ENCODE data around the gene COBL. TPM values are rescaled to one million over a fixed set of nuclear protein-coding genes. Genes with fewer than 3 reads are reported as not detected.

Gene COBL
- total RNA-seq, 1 experiment from 2014 or later: 52.3 TPM

GRCh38 chr7:51114501-51114900 is 202.1 kb downstream of the COBL start:
- Histone ChIP-seq H3K79me2 (ENCODE audit: insufficient read depth, low read length) (no peaks in the 10 kb centered on the region), H2AK5ac (ENCODE audit: insufficient read length, low read length) (no peak overlapping the region), H2BK5ac (ENCODE audit: insufficient read length, low read length) (no peak overlapping the region), H3K14ac (ENCODE audit: insufficient read depth, low read length) (no peak overlapping the region), H3K23me2 (ENCODE audit: insufficient read length, low read depth, low read length, poor library complexity, severe bottlenecking) (no peaks in the 10 kb centered on the region), H2BK120ac (ENCODE audit: low read depth, low read length, poor library complexity, severe bottlenecking) (no peak overlapping the region), H4K8ac (replicated peaks; ENCODE audit: insufficient read length, low read depth, low read length) (no peak overlapping the region), H3T11ph (ENCODE audit: low read length) (no peak overlapping the region), H2AFZ (ENCODE audit: low read length) (no peak overlapping the region), H3K56ac (ENCODE audit: insufficient read length, low read depth, low read length) (no peak overlapping the region), H2BK15ac (ENCODE audit: low read depth, low read length) (no peak overlapping the region), H3K9ac (ENCODE audit: extremely low read depth, insufficient read length, low read length) (no peak overlapping the region), H3K4me1 (ENCODE audit: insufficient read depth, low read length) (no peaks in the 10 kb centered on the region; the same call in 1 of the 2 replicates), H3K27ac (ENCODE audit: insufficient read length, low read depth, low read length) (no peak overlapping the region), H2BK12ac (ENCODE audit: insufficient read length, low read depth, low read length) (no peak overlapping the region), H3K18ac (ENCODE audit: insufficient read length, low read depth, low read length) (no peak overlapping the region), H3K9me3 (ENCODE audit: control insufficient read depth, low read depth, low read length) (no peaks in the 10 kb centered on the region), H3K4me2 (ENCODE audit: insufficient read depth, insufficient read length, low read length) (no peak overlapping the region), H4K20me1 (ENCODE audit: control insufficient read depth, insufficient read depth, insufficient read length) (no peaks in the 10 kb centered on the region), H4K91ac (ENCODE audit: insufficient read length, low read depth, low read length) (no peak overlapping the region), H2BK20ac (ENCODE audit: low read depth, low read length, poor library complexity, severe bottlenecking) (no peak overlapping the region), H3K27me3 (ENCODE audit: insufficient read depth, low read length) (no peaks in the 10 kb centered on the region), H3K4ac (ENCODE audit: low read depth, low read length) (no peak overlapping the region), H3K79me1 (ENCODE audit: insufficient read depth, low read depth, low read length, poor library complexity, severe bottlenecking) (no peaks in the 10 kb centered on the region), H4K5ac (ENCODE audit: insufficient read length, low read depth, low read length) (no peak overlapping the region), H3K23ac (ENCODE audit: insufficient read length, low read depth, low read length) (no peak overlapping the region)
- Mint-ChIP-seq H3K27me3 (ENCODE audit: low read depth) (no peaks in the 10 kb centered on the region), H3K36me3 (ENCODE audit: insufficient read depth in 1 of 3, low read depth in 3 of 3) (peaks cover 0 to 15% (median 13%) of the 10 kb centered on the region in 3 experiments; a peak in 4 of 7 replicates), H3K4me3 (no peak overlapping the region), H3K9me3 (peaks cover 3 to 5% of the 10 kb centered on the region in 2 experiments; a peak in 4 of 5 replicates), H3K27ac (no peak overlapping the region), H3K4me1 (peaks cover 11 to 12% of the 10 kb centered on the region in 2 experiments)
- DNase-seq: no peak
- no peak for TF ChIP-seq CTCF (conservative IDR thresholded peaks at IDR 0.05)
- WGBS (ENCODE audit: extremely low coverage, insufficient read length, low lambda C conversion rate): no CpG with 5 or more reads among the region's 1 CpG

Measured in H9 (cell line).